Adrenal gland (tissue), 12 donors: ENCODE measurements around the gene SLC35A5. TPM values are rescaled to one million over a fixed set of nuclear protein-coding genes. Genes with fewer than 3 reads are reported as not detected.

ENCODE experiments used
- DNase-seq, 7 donors: peaks; one replicate each; pipeline ENCODE4 v3.0.0-alpha.2; 2019 to 2020
- H3K27ac ChIP-seq, 5 donors: fragments of 200-600 bp; sonication (generic) in 4 of 5; 1 replicate in 3 of 5; 2 replicates in 2 of 5; pipeline versions ENCODE4 v1.5.1 to v1.8.0; 2016 to 2020; ENCODE audit warnings: mild to moderate bottlenecking in 1 of 5
- H3K27me3 ChIP-seq: fragments of 200-600 bp; 2 replicates; pipeline ENCODE4 v1.8.0; 2021
- H3K36me3 ChIP-seq, 2 donors: fragments of 200-600 bp; replicated peaks in 1 of 2; 1 replicate in 1 of 2; 2 replicates in 1 of 2; pipeline versions ENCODE4 v1.5.1 to v1.8.0; 2018 to 2022
- H3K4me1 ChIP-seq, 2 donors: fragments of 200-600 bp; replicated peaks in 1 of 2; 1 replicate in 1 of 2; 2 replicates in 1 of 2; pipeline versions ENCODE4 v1.5.1 to v1.8.0; 2018 to 2021
- H3K4me3 ChIP-seq, 4 donors: fragments of 200-600 bp; sonication (generic) in 3 of 4; one replicate each; pipeline ENCODE4 v1.5.1; 2016 to 2018
- H3K9me3 ChIP-seq, 3 donors: fragments of 200-600 bp; sonication (generic) in 1 of 3; replicated peaks in 1 of 3; 1 replicate in 2 of 3; 2 replicates in 1 of 3; pipeline versions ENCODE4 v1.5.1 to v1.8.0; 2016 to 2021
- CTCF ChIP-seq, 6 experiments: fragments of 450-650 bp in 4 of 6; fragments of 200-600 bp in 2 of 6; sonication (generic) in 1 of 6; IDR thresholded peaks; 1 replicate in 5 of 6; 2 replicates in 1 of 6; pipeline versions ENCODE4 v1.5.1 to v1.8.0; 2016 to 2021; ENCODE audit warnings: antibody characterized with exemption in 6 of 6, mild to moderate bottlenecking in 2 of 6, moderate library complexity in 1 of 6
- POLR2A ChIP-seq, 2 donors: fragments of 450-650 bp; IDR thresholded peaks; one replicate each; pipeline ENCODE4 v1.6.1; 2017; ENCODE audit warnings: antibody characterized with exemption in 2 of 2, mild to moderate bottlenecking in 2 of 2, moderate library complexity in 1 of 2
- WGBS, 4 donors: extraction: QIAGEN DNeasy Blood & Tissue Kit in 2 of 4; methylation state at CpG; one replicate each; pipeline versions ENCODE4 v1.1.5 to v1.1.7; 2013 to 2017; 5-methylcytosine and 5-hydroxymethylcytosine counted together
- intact Hi-C, 2 donors: fragments of 100-400 bp; cut with DNase I; formaldehyde crosslinking; loops; one replicate each; pipeline versions ENCODE4 v1.14.1 to v1.15.0; 2022 to 2023
- polyA plus RNA-seq, 3 donors: library from polyadenylated mRNA; stranded (reverse); fragments of 200-250 nt in 2 of 3; fragments of 350-450 nt in 1 of 3; fragmentation: Illumina TruSeq in 1 of 3; extraction: RNeasy Lipid Tissue Mini Kit (QIAGEN cat#74804) in 1 of 3; gene quantifications; one replicate each; pipeline ENCODE4 v1.2.3, GENCODE V29; 2013 to 2014
- total RNA-seq, 9 donors: library from RNA; depleted of rRNA in 4 of 9; stranded (reverse); fragments of >200 nt in 4 of 9; fragments of 120-200 nt in 1 of 9; fragmentation: NEBNext Ultra II Directional in 1 of 9; extraction: Animal tissue kit (Norgen Biotek cat#: 25700) in 1 of 9; gene quantifications; one replicate each; pipeline versions ENCODE4 v1.1.0 to v1.2.4, GENCODE V29; 2013 to 2023
- donor health status: healthy with polysubstance abuse.
- donor health status: Bipolar disorder and iron deficiency.
- donor health status: DM: yes; HTN: yes; CAD: no.
- donor health status: DM: no; HTN: no; CAD: no.
- donor health status: DM: no; HTN: no; CAD: no.
- donor health status: DM: yes; HTN: yes; CAD: no.

Gene SLC35A5
- total and polyA plus RNA-seq, 12 donors, result 6.1 to 51.6 (median 39.6) TPM

GRCh38 chr3:112585782-112586181, 23.9 kb downstream of the SLC35A5 start:
- H3K27me3 ChIP-seq, result no peaks in the 10 kb centered on the region
- H3K36me3 ChIP-seq, result peaks cover 0 to 37% of the 10 kb centered on the region in 2 donors
- intact Hi-C loops, result loop anchor here in 1 of 2 donors (10.0 kb wide), 1 partner anchor 59 kb away; the partner anchor contains the start of gene CCDC80

GRCh38 chr3:112587336-112587735, 25.5 kb downstream of the SLC35A5 start:
- Histone ChIP-seq H3K27me3 (no peaks in the 10 kb centered on the region), H3K36me3 (peaks cover 0 to 33% of the 10 kb centered on the region in 2 donors), H3K4me3 (no peak overlapping the region), H3K27ac (no peak overlapping the region), H3K4me1 (no peaks in the 10 kb centered on the region), H3K9me3 (peaks cover 0 to 4% (median 0%) of the 10 kb centered on the region in 3 donors)
- DNase-seq, result no peak
- TF ChIP-seq CTCF (IDR thresholded peaks at IDR 0.05), result no peak
- TF ChIP-seq POLR2A (IDR thresholded peaks at IDR 0.05), result no peak
- intact Hi-C loops, result loop anchor here in 1 of 2 donors (10.0 kb wide), 1 partner anchor 57 kb away; the partner anchor contains the start of gene CCDC80
- 88 to 94% (median 91%) methylated on average over 1 of the region's 1 CpG for WGBS, 4 donors

More at GRCh38 chr3:112585782-112586181, 23.9 kb downstream of the SLC35A5 start:
- H3K4me3 ChIP-seq, result no peak overlapping the region
- H3K4me1 ChIP-seq, result no peaks in the 10 kb centered on the region
- no peaks in the 10 kb centered on the region for H3K9me3 ChIP-seq
- TF ChIP-seq CTCF (IDR thresholded peaks at IDR 0.05) (no peak), POLR2A (IDR thresholded peaks at IDR 0.05) (no peak)
- H3K27ac ChIP-seq, result no peak overlapping the region
- no peak for DNase-seq

GRCh38 chr3:112593258-112593657, 31.4 kb downstream of the SLC35A5 start:
- intact Hi-C loops, result no loop called here
- DNase-seq, result no peak
- Histone ChIP-seq H3K27me3 (no peaks in the 10 kb centered on the region), H3K9me3 (peaks cover 0 to 4% (median 0%) of the 10 kb centered on the region in 3 donors), H3K36me3 (peaks cover 0 to 5% of the 10 kb centered on the region in 2 donors), H3K4me1 (no peaks in the 10 kb centered on the region), H3K27ac (no peak overlapping the region), H3K4me3 (no peak overlapping the region)
- no peak for TF ChIP-seq CTCF (IDR thresholded peaks at IDR 0.05)
- TF ChIP-seq POLR2A (IDR thresholded peaks at IDR 0.05), result no peak

GRCh38 chr3:112594856-112595255, 33.0 kb downstream of the SLC35A5 start:
- Histone ChIP-seq H3K27me3 (no peaks in the 10 kb centered on the region), H3K36me3 (peaks cover 0 to 5% of the 10 kb centered on the region in 2 donors), H3K9me3 (peaks cover 0 to 4% (median 0%) of the 10 kb centered on the region in 3 donors), H3K4me3 (no peak overlapping the region), H3K27ac (no peak overlapping the region), H3K4me1 (no peaks in the 10 kb centered on the region)
- intact Hi-C loops, result no loop called here
- TF ChIP-seq POLR2A (IDR thresholded peaks at IDR 0.05) (no peak), CTCF (IDR thresholded peaks at IDR 0.05) (no peak)
- WGBS, 4 donors, result 79 to 94% (median 87%) methylated on average over 2 of the region's 2 CpGs
- DNase-seq, result no peak
